ENCODE measurements around the gene RFTN1.

Gene RFTN1

GRCh38 chr3:16520241-16520969 is 6.9 kb upstream of the RFTN1 start:
- DNase-seq, result no peak
- peaks cover 45% of the 10 kb centered on the region for H3K4me1 Mint-ChIP-seq
- no peak overlapping the region for H3K27ac Mint-ChIP-seq
- H3K4me3 Mint-ChIP-seq, result no peak overlapping the region
- peaks cover 30% of the 10 kb centered on the region for H3K9me3 Mint-ChIP-seq
- CTCF ChIA-PET, result interaction anchor here (1.7 kb wide), 1 partner anchor 9 kb away, joined by 4 read pairs; no protein-coding TSS in a partner anchor
- no peaks in the 10 kb centered on the region for H3K27me3 Mint-ChIP-seq
- peaks cover 6% of the 10 kb centered on the region for H3K36me3 Mint-ChIP-seq

- H3K36me3 Mint-ChIP-seq, result peaks cover 6% of the 10 kb centered on the region
- peaks cover 61% of the 10 kb centered on the region for H3K4me1 Mint-ChIP-seq
- peaks cover 10% of the 10 kb centered on the region for H3K9me3 Mint-ChIP-seq
- CTCF ChIA-PET, result interaction anchor here (1.2 to 2.0 kb wide), 8 partner anchors 10 to 252 kb away, joined by 3 to 8 read pairs (median 4); partner anchors contain the start of genes DPH3 and OXNAD1
- H3K4me3 Mint-ChIP-seq, result no peak overlapping the region
- H3K27ac Mint-ChIP-seq, result peak overlapping the region; percentile 22
- no peaks in the 10 kb centered on the region for H3K27me3 Mint-ChIP-seq
- DNase-seq, result peak; percentile 47
These were observed 3.4 kb upstream of the RFTN1 start for GRCh38 chr3:16516695-16517481.

GRCh38 chr3:16515885-16516420 is 2.5 kb upstream of the RFTN1 start:
- Mint-ChIP-seq H3K27me3 (no peaks in the 10 kb centered on the region), H3K9me3 (peaks cover 10% of the 10 kb centered on the region), H3K4me1 (peaks cover 64% of the 10 kb centered on the region), H3K36me3 (peaks cover 10% of the 10 kb centered on the region), H3K4me3 (no peak overlapping the region), H3K27ac (peak overlapping the region; percentile 19)
- DNase-seq, result no peak
- CTCF ChIA-PET, result interaction anchor here (1.2 to 2.0 kb wide), 6 partner anchors 10 to 251 kb away, joined by 3 to 8 read pairs (median 4); partner anchors contain the start of genes DPH3 and OXNAD1

DNA sequence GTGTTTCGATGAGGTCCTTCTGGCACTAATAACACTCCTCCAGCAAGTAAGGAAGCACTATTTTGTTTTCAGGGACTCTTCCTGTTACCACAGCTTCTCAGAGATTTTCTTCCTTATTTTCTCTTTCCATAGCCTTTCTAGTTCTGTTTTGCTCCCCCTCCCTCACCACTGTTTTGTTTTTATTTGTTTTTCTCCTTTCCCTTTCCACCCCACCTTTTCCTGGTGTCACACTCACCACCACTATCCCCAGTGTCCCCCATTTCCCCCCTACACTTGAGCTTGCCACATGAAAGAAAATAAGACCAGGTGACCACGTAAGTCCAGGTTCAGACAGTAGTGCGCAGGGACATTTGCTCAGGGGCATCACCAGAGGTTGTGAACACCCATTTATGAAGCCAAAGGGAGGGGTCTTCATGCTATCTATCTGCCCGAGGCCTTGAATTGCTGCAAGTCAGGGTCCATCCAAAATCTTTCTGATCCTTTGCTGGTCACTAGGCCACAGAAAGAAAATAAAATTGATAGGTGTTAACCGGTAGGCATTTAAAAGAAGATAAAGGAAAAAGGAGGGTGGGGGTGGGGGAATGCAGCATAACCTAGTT is 1.4 kb upstream of the RFTN1 start:
- CTCF ChIA-PET, result interaction anchor here (0.5 to 2.0 kb wide), 3 partner anchors 12 to 201 kb away, joined by 3 to 6 read pairs (median 3); no protein-coding TSS in a partner anchor
- no peak overlapping the region for H3K27ac Mint-ChIP-seq
- DNase-seq, result no peak
- H3K4me1 Mint-ChIP-seq, result peaks cover 66% of the 10 kb centered on the region
- H3K36me3 Mint-ChIP-seq, result peaks cover 20% of the 10 kb centered on the region
- H3K27me3 Mint-ChIP-seq, result no peaks in the 10 kb centered on the region
- peaks cover 8% of the 10 kb centered on the region for H3K9me3 Mint-ChIP-seq
- H3K4me3 Mint-ChIP-seq, result peak overlapping the region; percentile 89

- no peak for DNase-seq
- Mint-ChIP-seq H3K36me3 (peaks cover 20% of the 10 kb centered on the region), H3K4me1 (peaks cover 66% of the 10 kb centered on the region), H3K4me3 (peak overlapping the region; percentile 89), H3K27ac (peak overlapping the region; percentile 77), H3K9me3 (peaks cover 8% of the 10 kb centered on the region), H3K27me3 (no peaks in the 10 kb centered on the region)
- CTCF ChIA-PET, result interaction anchor here (0.5 to 1.2 kb wide), 4 partner anchors 12 to 200 kb away, joined by 3 read pairs; no protein-coding TSS in a partner anchor
These were observed 662 bp upstream of the RFTN1 start for GRCh38 chr3:16514021-16514700.

DNA sequence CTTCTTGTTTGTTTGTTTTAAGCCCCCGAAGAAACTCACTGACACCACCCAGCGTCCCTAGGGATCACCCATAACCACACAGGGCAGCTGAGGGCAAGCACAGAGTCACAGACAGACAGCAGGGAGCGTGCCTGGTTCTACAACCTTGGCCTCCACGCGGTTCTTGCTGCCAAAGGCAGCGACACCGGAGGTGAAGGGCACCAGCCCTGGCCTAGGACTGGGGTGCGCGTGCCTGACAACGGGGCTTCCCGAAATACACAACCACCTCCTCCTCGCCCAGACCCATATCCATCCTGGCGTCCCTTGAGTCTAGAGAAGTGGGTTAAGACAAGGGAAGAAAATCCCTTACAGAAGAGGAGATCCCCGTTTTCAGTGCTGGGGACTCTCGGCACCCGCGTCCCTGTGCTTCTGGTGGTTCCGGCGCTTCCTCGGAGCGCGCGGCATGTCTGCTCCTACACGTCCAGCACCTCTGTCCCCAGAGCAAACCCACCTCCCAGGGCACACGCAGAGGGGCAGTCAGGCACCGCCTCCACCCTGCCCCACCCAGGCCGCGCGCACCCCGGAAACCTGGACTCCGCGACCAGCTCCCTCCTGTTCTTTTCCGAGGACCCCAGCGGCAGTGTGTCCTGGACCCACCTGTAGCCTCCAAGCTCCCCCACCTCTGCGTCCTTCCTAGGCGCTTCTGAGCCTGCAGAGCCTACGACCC is 911 bp downstream of the RFTN1 start:
- H3K36me3 Mint-ChIP-seq, result peaks cover 27% of the 10 kb centered on the region
- CTCF ChIA-PET, result interaction anchor here (0.9 to 2.2 kb wide), 11 partner anchors 17 to 224 kb away, joined by 3 to 16 read pairs (median 5); no protein-coding TSS in a partner anchor
- no peaks in the 10 kb centered on the region for H3K9me3 Mint-ChIP-seq
- peak; percentile 63 for DNase-seq
- peaks cover 77% of the 10 kb centered on the region for H3K4me1 Mint-ChIP-seq
- no peaks in the 10 kb centered on the region for H3K27me3 Mint-ChIP-seq
- H3K4me3 Mint-ChIP-seq, result peak overlapping the region; percentile 89
- peak overlapping the region; percentile 97 for H3K27ac Mint-ChIP-seq

DNA sequence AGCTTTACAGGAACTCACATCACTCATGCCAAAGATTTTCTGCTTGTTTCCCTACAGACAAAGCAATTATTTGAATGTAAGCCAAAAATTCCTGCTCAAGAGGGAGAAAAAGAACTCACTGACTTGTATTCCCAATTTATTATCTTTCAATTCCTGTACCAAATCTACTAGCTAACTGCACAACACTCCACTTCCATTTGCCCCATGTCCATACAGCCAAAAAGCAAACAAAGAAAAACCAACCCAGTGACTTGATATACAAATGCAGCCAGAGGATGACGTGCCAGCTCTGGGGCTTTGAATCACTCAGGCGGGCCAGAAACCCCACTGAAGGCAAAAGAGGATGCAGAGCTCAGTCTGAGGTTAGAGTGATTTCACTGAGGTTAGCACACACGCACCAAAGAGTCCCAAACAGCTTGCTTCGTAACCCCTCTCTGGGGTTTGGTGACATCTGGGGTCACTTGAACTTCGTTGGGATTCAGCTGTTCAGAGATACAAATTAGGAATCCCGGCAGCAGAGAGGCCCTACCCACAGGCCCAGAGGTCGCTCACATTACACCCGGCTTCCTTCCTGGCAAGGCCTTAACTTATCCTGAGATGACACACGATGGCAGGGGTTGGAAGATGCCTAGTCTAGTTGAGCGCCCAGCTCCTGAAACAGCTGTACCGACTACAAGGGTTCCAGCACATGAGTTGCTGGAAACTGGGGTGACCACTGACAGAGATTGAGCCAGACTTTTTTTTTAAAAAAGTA is 1.6 kb downstream of the RFTN1 start:
- Mint-ChIP-seq H3K9me3 (no peaks in the 10 kb centered on the region), H3K27me3 (no peaks in the 10 kb centered on the region), H3K4me3 (peak overlapping the region; percentile 89), H3K36me3 (peaks cover 31% of the 10 kb centered on the region), H3K4me1 (peaks cover 76% of the 10 kb centered on the region), H3K27ac (peak overlapping the region; percentile 97)
- CTCF ChIA-PET, result interaction anchor here (0.7 to 2.2 kb wide), 12 partner anchors 15 to 227 kb away, joined by 3 to 16 read pairs (median 5); no protein-coding TSS in a partner anchor
- DNase-seq, result peak; percentile 82

DNA sequence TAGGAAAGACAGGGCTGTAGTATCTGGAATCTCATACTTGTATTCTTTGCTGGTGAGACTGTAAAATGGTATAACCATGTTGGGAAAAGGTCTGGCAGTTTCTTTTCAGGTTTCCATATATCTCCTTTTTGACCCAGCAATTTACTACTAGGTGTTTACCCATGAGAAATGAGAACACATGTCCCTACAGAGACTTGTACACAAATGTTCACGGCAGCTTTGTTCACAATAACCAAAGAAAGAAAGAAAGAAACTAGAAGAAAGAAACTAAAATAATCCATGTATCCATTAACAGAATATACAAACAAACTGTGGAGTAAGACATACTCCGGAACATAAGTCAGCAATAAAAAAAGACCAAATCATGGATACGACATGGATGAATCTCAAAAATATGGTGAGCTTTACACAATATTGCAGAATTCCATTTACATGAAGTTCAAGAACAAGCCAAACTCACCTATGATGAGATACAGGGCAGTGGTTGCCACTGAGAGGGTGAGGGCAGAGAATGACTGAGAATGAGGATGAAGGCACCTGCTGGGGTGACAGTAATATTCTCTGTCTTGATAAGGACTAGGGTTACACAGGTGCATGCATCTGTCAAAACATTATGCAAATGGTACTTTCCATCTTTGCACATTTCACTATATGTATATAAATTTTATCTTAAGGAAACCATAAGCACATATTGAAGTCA is 2.7 kb downstream of the RFTN1 start:
- Mint-ChIP-seq H3K36me3 (peaks cover 42% of the 10 kb centered on the region), H3K27ac (peak overlapping the region; percentile 97), H3K4me1 (peaks cover 67% of the 10 kb centered on the region), H3K27me3 (no peaks in the 10 kb centered on the region), H3K4me3 (peak overlapping the region; percentile 89), H3K9me3 (no peaks in the 10 kb centered on the region)
- CTCF ChIA-PET, result interaction anchor here (1.6 to 1.7 kb wide), 2 partner anchors 18 to 220 kb away, joined by 6 to 16 read pairs; no protein-coding TSS in a partner anchor
- no peak for DNase-seq

DNA sequence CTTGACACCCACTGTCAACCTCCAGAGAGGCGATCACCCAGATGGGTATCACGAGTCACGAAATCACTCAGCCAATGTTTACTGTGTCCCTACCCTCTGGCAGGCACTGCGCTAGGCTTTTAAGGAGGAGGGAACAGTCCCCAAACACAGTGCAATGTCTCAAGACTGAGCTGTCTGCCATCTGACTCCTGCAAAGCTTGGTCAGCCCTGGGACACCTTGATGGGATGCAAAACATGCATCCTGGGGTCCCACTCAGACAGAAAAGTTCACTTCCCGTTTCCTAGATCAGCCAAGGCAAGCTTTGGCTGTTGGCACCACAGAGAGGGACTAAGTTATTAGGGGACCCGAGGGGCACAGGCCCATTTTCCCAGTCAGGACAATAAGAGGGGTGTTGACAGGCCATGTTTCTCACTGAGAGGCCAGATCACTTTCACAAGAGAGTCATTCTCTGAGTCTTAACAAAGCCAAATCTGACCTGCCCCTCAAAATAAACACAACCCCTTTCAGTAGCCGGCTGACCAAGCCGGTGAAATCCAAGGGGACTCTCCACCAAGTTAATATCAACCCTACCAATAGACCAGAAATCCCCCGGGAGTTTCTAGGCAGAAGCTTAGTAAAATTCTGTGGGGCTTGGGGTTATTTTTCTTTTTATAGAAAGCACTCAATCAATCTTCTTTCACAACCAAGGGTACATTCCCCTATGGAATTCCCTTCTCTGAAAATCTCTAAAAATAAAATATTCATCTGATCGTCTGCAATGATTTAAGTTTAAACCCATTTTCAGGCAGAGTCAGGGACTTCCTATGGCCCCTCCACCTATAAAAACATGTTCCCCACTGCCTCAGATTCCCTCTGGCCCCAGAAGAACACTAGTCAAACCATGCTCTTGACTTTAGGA is 3.5 kb downstream of the RFTN1 start:
- no peak for DNase-seq
- no peaks in the 10 kb centered on the region for H3K9me3 Mint-ChIP-seq
- H3K36me3 Mint-ChIP-seq, result peaks cover 50% of the 10 kb centered on the region
- CTCF ChIA-PET, result no interaction called here
- H3K4me3 Mint-ChIP-seq, result peak overlapping the region; percentile 89
- peaks cover 62% of the 10 kb centered on the region for H3K4me1 Mint-ChIP-seq
- H3K27ac Mint-ChIP-seq, result peak overlapping the region; percentile 97
- no peaks in the 10 kb centered on the region for H3K27me3 Mint-ChIP-seq

- Mint-ChIP-seq H3K27ac (peak overlapping the region; percentile 2), H3K9me3 (no peaks in the 10 kb centered on the region), H3K4me3 (no peak overlapping the region), H3K4me1 (peaks cover 55% of the 10 kb centered on the region), H3K27me3 (no peaks in the 10 kb centered on the region), H3K36me3 (peaks cover 59% of the 10 kb centered on the region)
- DNase-seq, result no peak
- CTCF ChIA-PET, result interaction anchor here (1.1 kb wide), 1 partner anchor 219 kb away, joined by 3 read pairs; no protein-coding TSS in a partner anchor
These were observed 4.9 kb downstream of the RFTN1 start for GRCh38 chr3:16508591-16508995.

- DNase-seq, result no peak
- H3K36me3 Mint-ChIP-seq, result peaks cover 61% of the 10 kb centered on the region
These were observed 5.3 kb downstream of the RFTN1 start for GRCh38 chr3:16508243-16508578.

More at GRCh38 chr3:16508243-16508578, 5.3 kb downstream of the RFTN1 start:
- H3K27me3 Mint-ChIP-seq, result no peaks in the 10 kb centered on the region
- H3K9me3 Mint-ChIP-seq, result no peaks in the 10 kb centered on the region
- H3K27ac Mint-ChIP-seq, result peak overlapping the region; percentile 2
- no peak overlapping the region for H3K4me3 Mint-ChIP-seq
- CTCF ChIA-PET, result interaction anchor here (1.1 kb wide), 1 partner anchor 218 kb away, joined by 3 read pairs; no protein-coding TSS in a partner anchor
- H3K4me1 Mint-ChIP-seq, result peaks cover 55% of the 10 kb centered on the region
